CD4-positive, alpha-beta T cell treated with Interleukin-15 for 4 hours (primary cell): ENCODE data around the gene TRPC4.

Source experiments
- DNase-seq: peaks from one replicate; pipeline ENCODE4 v3.0.0-alpha.2; 2020; ENCODE audit warnings: low spot score

TRPC4 gene

GRCh38 chr13:37869756-37870488 lies at the start of gene TRPC4:
Gene TRPC4, minus strand, starts transcription at chr13:37869772. Its CDS starts 86,439 bp downstream, at chr13:37783333.
- DNase-seq: no peak

GRCh38 chr13:37918751-37919150 lies 49.2 kb upstream of the TRPC4 start:
- no peak for DNase-seq

GRCh38 chr13:37918116-37918714 lies 48.6 kb upstream of the TRPC4 start:
- DNase-seq: no peak

- DNase-seq: no peak
Observed at GRCh38 chr13:37914781-37915391, 45.3 kb upstream of the TRPC4 start.

GRCh38 chr13:37910790-37911189 lies 41.2 kb upstream of the TRPC4 start:
- DNase-seq: no peak

GRCh38 chr13:37906880-37907279 lies 37.3 kb upstream of the TRPC4 start:
- no peak for DNase-seq

- no peak for DNase-seq
Observed at GRCh38 chr13:37905736-37906135, 36.2 kb upstream of the TRPC4 start.

- no peak for DNase-seq
Observed at GRCh38 chr13:37899753-37900152, 30.2 kb upstream of the TRPC4 start.

GRCh38 chr13:37893321-37893720 lies 23.7 kb upstream of the TRPC4 start:
- no peak for DNase-seq

- no peak for DNase-seq
Observed at GRCh38 chr13:37889820-37890219, 20.2 kb upstream of the TRPC4 start.

- DNase-seq: no peak
Observed at GRCh38 chr13:37889102-37889501, 19.5 kb upstream of the TRPC4 start.

GRCh38 chr13:37886879-37887278 lies 17.3 kb upstream of the TRPC4 start:
- no peak for DNase-seq

GRCh38 chr13:37884674-37885073 lies 15.1 kb upstream of the TRPC4 start:
- DNase-seq: no peak

GRCh38 chr13:37884026-37884425 lies 14.5 kb upstream of the TRPC4 start:
- DNase-seq: no peak

- no peak for DNase-seq
Observed at GRCh38 chr13:37878921-37879320, 9.3 kb upstream of the TRPC4 start.

GRCh38 chr13:37878496-37878895 lies 8.9 kb upstream of the TRPC4 start:
- DNase-seq: no peak

- no peak for DNase-seq
Observed at GRCh38 chr13:37870895-37871550, 1.5 kb upstream of the TRPC4 start.

GRCh38 chr13:37870489-37870845 lies 895 bp upstream of the TRPC4 start:
- DNase-seq: no peak

GRCh38 chr13:37869506-37869755 lies 141 bp downstream of the TRPC4 start:
- DNase-seq: no peak

GRCh38 chr13:37868691-37869505 lies 674 bp downstream of the TRPC4 start:
- no peak for DNase-seq

- no peak for DNase-seq
Observed at GRCh38 chr13:37863708-37864107, 5.9 kb downstream of the TRPC4 start.

GRCh38 chr13:37835392-37835791 lies 34.2 kb downstream of the TRPC4 start:
- no peak for DNase-seq
